Measurements from ENCODE around the gene RBFOX2.

Gene RBFOX2

GRCh38 chr22:35866651-35867050, 162.0 kb downstream of the RBFOX2 start:
- no peak for DNase-seq (ENCODE audit: low read depth, low spot score)

GRCh38 chr22:35864545-35865165, 164.0 kb downstream of the RBFOX2 start:
- no peak for DNase-seq (ENCODE audit: low read depth, low spot score)

- DNase-seq (ENCODE audit: low read depth, low spot score) = no peak
Observed at GRCh38 chr22:35863432-35863831, 165.2 kb downstream of the RBFOX2 start.

GRCh38 chr22:35862697-35863096, 165.9 kb downstream of the RBFOX2 start:
- DNase-seq (ENCODE audit: low read depth, low spot score) = no peak

- DNase-seq (ENCODE audit: low read depth, low spot score) = no peak
Observed at GRCh38 chr22:35861451-35861850, 167.2 kb downstream of the RBFOX2 start.

GRCh38 chr22:35860837-35861236, 167.8 kb downstream of the RBFOX2 start:
- no peak for DNase-seq (ENCODE audit: low read depth, low spot score)

GRCh38 chr22:35860087-35860733, 168.4 kb downstream of the RBFOX2 start:
- DNase-seq (ENCODE audit: low read depth, low spot score) = no peak

- no peak for DNase-seq (ENCODE audit: low read depth, low spot score)
Observed at GRCh38 chr22:35854334-35854733, 174.3 kb downstream of the RBFOX2 start.

GRCh38 chr22:35852076-35852475, 176.5 kb downstream of the RBFOX2 start:
- DNase-seq (ENCODE audit: low read depth, low spot score) = no peak

GRCh38 chr22:35850831-35851230, 177.8 kb downstream of the RBFOX2 start:
- no peak for DNase-seq (ENCODE audit: low read depth, low spot score)

GRCh38 chr22:35846804-35847203, 181.8 kb downstream of the RBFOX2 start:
- no peak for DNase-seq (ENCODE audit: low read depth, low spot score)

GRCh38 chr22:35844886-35845285, 183.7 kb downstream of the RBFOX2 start:
- no peak for DNase-seq (ENCODE audit: low read depth, low spot score)

- DNase-seq (ENCODE audit: low read depth, low spot score) = no peak
Observed at GRCh38 chr22:35842954-35843353, 185.7 kb downstream of the RBFOX2 start.

GRCh38 chr22:35842519-35842913, 186.1 kb downstream of the RBFOX2 start:
- no peak for DNase-seq (ENCODE audit: low read depth, low spot score)

- no peak for DNase-seq (ENCODE audit: low read depth, low spot score)
Observed at GRCh38 chr22:35841907-35842518, 186.6 kb downstream of the RBFOX2 start.

- DNase-seq (ENCODE audit: low read depth, low spot score) = no peak
Observed at GRCh38 chr22:35840302-35840739, 188.3 kb downstream of the RBFOX2 start.

- no peak for DNase-seq (ENCODE audit: low read depth, low spot score)
Observed at GRCh38 chr22:35839841-35840301, 188.8 kb downstream of the RBFOX2 start.

GRCh38 chr22:35838855-35839576, 189.6 kb downstream of the RBFOX2 start:
- DNase-seq (ENCODE audit: low read depth, low spot score) = no peak

GRCh38 chr22:35837101-35837727, 191.4 kb downstream of the RBFOX2 start:
- no peak for DNase-seq (ENCODE audit: low read depth, low spot score)

GRCh38 chr22:35835998-35836691, 192.5 kb downstream of the RBFOX2 start:
- no peak for DNase-seq (ENCODE audit: low read depth, low spot score)
